Mesothelial cell of epicardium (in vitro differentiated cells): ENCODE measurements around the gene COL8A2. TPM values are rescaled to one million over a fixed set of nuclear protein-coding genes. Genes with fewer than 3 reads are reported as not detected.

Experiments used
- DNase-seq, 2 experiments: peaks; one replicate each; pipeline ENCODE4 v3.0.0; 2021; ENCODE audit warnings: low spot score in 2 of 2; ENCODE audit not compliant: unreplicated experiment in 2 of 2
- H3K27ac Mint-ChIP-seq: 2 replicates; pipeline ENCODE4 v1.8.0; 2021; ENCODE audit warnings: mixed read lengths
- H3K27me3 Mint-ChIP-seq: 2 replicates; pipeline ENCODE4 v1.8.0; 2021; ENCODE audit warnings: low read depth, mixed read lengths
- H3K36me3 Mint-ChIP-seq: 2 replicates; pipeline ENCODE4 v1.8.0; 2021; ENCODE audit warnings: mixed read lengths
- H3K4me1 Mint-ChIP-seq: 2 replicates; pipeline ENCODE4 v1.8.0; 2021; ENCODE audit warnings: mixed read lengths
- H3K4me3 Mint-ChIP-seq: 2 replicates; pipeline ENCODE4 v1.8.0; 2021; ENCODE audit warnings: mild to moderate bottlenecking, moderate library complexity, mixed read lengths
- H3K9me3 Mint-ChIP-seq: 2 replicates; pipeline ENCODE4 v1.8.0; 2021; ENCODE audit warnings: mixed read lengths
- total RNA-seq: library from RNA; stranded (reverse); gene quantifications from 3 replicates; pipeline ENCODE4 v1.2.1, GENCODE V29; 2021
- TF ChIP-seq, protein P1 (sequence below): fragments of 200-600 bp; sonication (generic); IDR thresholded peaks from one replicate; pipeline ENCODE4 v1.5.0; 2021; ENCODE audit warnings: antibody characterized with exemption; ENCODE audit not compliant: unreplicated experiment

Gene COL8A2
- total RNA-seq, 1 donor from 2014 or later: 10.4 TPM

DNA sequence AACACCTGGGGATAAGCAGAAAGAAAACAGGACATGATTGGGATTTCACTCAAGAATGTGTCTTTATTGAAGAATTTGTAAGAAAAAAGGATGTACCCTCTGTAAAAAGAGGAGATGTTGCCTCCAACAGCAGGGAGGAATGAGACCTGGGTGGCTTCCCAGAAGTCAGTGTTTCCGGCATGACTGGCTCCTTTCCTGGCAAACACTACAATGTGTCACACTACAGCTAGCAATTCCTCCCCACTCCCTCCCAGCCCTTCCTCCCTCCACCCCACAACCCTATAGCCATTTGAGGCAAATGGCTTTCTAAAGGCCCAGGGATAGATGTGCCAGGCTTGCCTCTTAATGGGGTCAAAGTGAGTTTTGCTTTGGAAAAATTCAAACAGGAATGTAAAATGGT lies 11.5 kb upstream of the COL8A2 start:
- H3K4me1 Mint-ChIP-seq: peaks cover 15% of the 10 kb centered on the region
- DNase-seq: no peak
- H3K27me3 Mint-ChIP-seq: no peaks in the 10 kb centered on the region
- no peaks in the 10 kb centered on the region for H3K9me3 Mint-ChIP-seq
- H3K27ac Mint-ChIP-seq: peak overlapping the region; percentile 21
- TF ChIP-seq, protein P1, sequence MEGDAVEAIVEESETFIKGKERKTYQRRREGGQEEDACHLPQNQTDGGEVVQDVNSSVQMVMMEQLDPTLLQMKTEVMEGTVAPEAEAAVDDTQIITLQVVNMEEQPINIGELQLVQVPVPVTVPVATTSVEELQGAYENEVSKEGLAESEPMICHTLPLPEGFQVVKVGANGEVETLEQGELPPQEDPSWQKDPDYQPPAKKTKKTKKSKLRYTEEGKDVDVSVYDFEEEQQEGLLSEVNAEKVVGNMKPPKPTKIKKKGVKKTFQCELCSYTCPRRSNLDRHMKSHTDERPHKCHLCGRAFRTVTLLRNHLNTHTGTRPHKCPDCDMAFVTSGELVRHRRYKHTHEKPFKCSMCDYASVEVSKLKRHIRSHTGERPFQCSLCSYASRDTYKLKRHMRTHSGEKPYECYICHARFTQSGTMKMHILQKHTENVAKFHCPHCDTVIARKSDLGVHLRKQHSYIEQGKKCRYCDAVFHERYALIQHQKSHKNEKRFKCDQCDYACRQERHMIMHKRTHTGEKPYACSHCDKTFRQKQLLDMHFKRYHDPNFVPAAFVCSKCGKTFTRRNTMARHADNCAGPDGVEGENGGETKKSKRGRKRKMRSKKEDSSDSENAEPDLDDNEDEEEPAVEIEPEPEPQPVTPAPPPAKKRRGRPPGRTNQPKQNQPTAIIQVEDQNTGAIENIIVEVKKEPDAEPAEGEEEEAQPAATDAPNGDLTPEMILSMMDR: no peak
- H3K4me3 Mint-ChIP-seq: no peak overlapping the region
- peaks cover 9% of the 10 kb centered on the region for H3K36me3 Mint-ChIP-seq

DNA sequence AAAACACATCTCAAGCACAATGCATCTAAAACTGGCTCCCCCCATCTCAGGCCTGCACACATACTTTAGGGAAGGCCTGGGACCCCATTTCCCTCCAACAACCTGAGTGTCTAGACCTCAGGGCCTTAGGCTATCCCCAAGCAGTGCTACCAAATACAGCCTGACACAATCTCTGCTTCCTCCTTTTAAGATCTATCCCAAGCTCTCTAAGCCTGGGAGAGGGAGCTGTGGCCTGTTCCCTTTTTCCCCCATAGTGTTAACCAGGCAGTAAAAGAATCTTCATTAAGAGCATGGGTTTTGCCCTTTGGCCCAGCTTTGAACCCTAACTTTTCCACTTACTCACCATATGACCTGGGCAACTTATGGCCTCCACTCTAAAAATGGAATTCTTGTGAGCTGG lies 10.8 kb upstream of the COL8A2 start:
- no peak for DNase-seq
- Mint-ChIP-seq H3K27ac (peak overlapping the region; percentile 40), H3K36me3 (peaks cover 9% of the 10 kb centered on the region), H3K4me3 (no peak overlapping the region), H3K27me3 (no peaks in the 10 kb centered on the region), H3K9me3 (no peaks in the 10 kb centered on the region), H3K4me1 (peaks cover 15% of the 10 kb centered on the region)
- TF ChIP-seq, protein P1: no peak

DNA sequence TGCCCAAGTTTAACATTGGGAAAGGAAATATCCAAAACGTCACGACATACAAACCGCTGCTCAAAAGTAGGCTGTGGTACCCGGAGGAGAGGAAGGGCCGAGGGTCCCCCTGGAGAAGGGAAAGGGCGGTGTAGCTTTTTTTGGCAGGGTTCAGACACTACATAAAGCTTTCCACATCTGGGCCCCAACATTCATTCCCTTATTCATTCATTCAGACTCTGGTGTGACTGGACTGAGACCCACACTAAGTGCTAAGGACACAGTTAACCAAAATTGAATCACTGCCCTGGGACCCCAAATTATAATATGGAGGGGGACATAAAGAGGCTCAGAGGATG lies 10.3 kb upstream of the COL8A2 start:
- no peaks in the 10 kb centered on the region for H3K9me3 Mint-ChIP-seq
- H3K4me1 Mint-ChIP-seq: peaks cover 18% of the 10 kb centered on the region
- H3K27me3 Mint-ChIP-seq: no peaks in the 10 kb centered on the region
- H3K27ac Mint-ChIP-seq: peak overlapping the region; percentile 60
- TF ChIP-seq, protein P1: no peak
- no peak overlapping the region for H3K4me3 Mint-ChIP-seq
- H3K36me3 Mint-ChIP-seq: peaks cover 9% of the 10 kb centered on the region
- no peak for DNase-seq

DNA sequence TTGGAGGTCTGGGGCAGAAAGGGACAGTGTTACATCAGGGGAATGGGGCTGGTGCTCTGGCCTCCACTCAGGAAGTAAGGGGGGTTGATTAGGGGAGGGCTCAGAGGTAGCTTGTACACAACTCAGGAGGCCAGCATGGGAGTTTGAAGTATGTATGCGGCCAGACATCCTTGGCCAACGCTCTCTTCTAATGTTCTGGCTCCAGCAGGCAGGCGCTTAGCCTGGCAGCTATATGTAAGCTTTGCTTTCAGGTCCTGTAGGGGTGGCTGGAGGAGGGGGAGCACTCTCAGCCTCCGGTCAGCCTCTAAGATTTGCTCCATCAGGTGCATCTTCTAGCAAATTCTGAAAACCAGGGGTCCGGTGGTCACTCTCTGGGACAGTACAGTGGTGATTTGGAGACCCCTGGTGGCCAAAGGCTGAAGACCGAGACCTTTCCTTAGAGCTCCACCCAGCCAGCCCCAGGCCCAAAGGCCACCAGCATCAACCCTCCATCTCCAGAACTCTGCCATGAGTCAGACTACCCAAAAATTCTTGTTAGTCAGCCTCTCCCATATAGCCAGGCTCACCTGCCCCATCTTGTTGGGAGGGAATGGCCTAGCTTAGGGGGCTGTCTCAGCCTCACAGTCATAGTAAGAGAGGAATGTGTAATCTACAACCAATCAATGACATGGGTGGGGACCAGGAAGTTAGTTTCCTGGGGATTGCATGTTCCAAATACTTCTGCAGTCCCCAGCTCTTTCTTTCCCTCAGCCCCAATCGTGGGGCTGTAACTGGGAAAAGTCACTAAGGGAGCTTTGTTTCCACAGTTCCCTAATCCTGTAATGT lies 9.7 kb upstream of the COL8A2 start:
- Mint-ChIP-seq H3K27ac (peak overlapping the region; percentile 67), H3K27me3 (no peaks in the 10 kb centered on the region), H3K36me3 (peaks cover 8% of the 10 kb centered on the region), H3K4me1 (peaks cover 19% of the 10 kb centered on the region), H3K9me3 (no peaks in the 10 kb centered on the region), H3K4me3 (no peak overlapping the region)
- TF ChIP-seq, protein P1: peak; percentile 77
- DNase-seq: peak in 1 of 2 experiments; percentile 75

DNA sequence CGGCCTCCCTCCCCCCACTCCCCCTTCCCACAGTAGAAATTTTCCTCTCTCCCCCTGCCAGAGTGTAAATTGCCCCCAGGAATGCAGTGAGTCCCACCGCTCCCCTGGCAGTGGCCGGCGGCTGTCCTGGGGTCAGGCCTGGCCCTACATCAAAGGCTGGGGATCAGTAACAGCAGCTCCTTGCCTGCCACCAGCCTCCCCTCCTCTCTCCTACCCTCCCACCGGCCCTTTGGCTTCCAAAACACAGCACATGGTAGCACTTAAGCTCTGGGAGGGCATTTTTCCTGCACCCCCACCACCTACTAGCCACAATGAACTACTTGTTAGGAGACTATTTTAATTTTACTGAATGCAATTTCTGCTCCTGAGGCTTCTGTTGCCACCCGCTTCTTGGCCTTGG lies 9.0 kb upstream of the COL8A2 start:
- Mint-ChIP-seq H3K4me1 (peaks cover 19% of the 10 kb centered on the region), H3K9me3 (no peaks in the 10 kb centered on the region), H3K27ac (peak overlapping the region; percentile 30), H3K4me3 (no peak overlapping the region), H3K36me3 (peaks cover 4% of the 10 kb centered on the region), H3K27me3 (no peaks in the 10 kb centered on the region)
- TF ChIP-seq, protein P1: no peak
- DNase-seq: no peak
